ENCODE data around the gene PPARG.

Gene PPARG

DNA sequence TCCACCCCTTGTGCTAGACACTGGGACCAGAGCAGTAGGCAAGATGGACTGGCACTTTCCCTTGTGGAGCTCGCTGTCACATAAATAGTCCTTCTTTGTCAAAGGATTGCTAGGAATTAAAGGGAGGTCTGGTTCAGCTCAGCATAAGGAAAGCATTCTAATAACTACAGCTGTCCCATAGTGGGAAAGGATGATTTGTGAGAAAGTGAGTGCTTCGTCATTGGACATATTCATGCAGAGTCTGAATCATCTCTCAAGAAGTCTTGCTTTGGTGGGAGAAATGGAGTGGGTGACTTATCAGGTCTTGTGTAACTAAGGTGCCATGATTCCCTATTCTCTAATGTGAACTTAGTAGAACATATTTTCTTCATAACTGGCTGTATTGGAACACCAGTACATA is 14.7 kb downstream of the PPARG start:
- no peaks in the 10 kb centered on the region for H3K27me3 ChIP-seq (ENCODE audit: control insufficient read depth, low read length)
- H3K4me1 ChIP-seq (ENCODE audit: control insufficient read depth, low read length) = peaks cover 23% of the 10 kb centered on the region
- H3K4me2 ChIP-seq (ENCODE audit: low read length) = peak overlapping the region; percentile 42
- peak overlapping the region; percentile 44 for H3K4me3 ChIP-seq (ENCODE audit: low read length)
- no peaks in the 10 kb centered on the region for H3F3A ChIP-seq (ENCODE audit: control insufficient read depth, insufficient read depth)
- TF ChIP-seq, protein P1, sequence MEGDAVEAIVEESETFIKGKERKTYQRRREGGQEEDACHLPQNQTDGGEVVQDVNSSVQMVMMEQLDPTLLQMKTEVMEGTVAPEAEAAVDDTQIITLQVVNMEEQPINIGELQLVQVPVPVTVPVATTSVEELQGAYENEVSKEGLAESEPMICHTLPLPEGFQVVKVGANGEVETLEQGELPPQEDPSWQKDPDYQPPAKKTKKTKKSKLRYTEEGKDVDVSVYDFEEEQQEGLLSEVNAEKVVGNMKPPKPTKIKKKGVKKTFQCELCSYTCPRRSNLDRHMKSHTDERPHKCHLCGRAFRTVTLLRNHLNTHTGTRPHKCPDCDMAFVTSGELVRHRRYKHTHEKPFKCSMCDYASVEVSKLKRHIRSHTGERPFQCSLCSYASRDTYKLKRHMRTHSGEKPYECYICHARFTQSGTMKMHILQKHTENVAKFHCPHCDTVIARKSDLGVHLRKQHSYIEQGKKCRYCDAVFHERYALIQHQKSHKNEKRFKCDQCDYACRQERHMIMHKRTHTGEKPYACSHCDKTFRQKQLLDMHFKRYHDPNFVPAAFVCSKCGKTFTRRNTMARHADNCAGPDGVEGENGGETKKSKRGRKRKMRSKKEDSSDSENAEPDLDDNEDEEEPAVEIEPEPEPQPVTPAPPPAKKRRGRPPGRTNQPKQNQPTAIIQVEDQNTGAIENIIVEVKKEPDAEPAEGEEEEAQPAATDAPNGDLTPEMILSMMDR (IDR thresholded peaks at IDR 0.05; ENCODE audit: low read depth, low read length, poor library complexity, severe bottlenecking) = no peak
- TF ChIP-seq EZH2phosphoT487 (IDR thresholded peaks at IDR 0.05; ENCODE audit: borderline replicate concordance, low read length) = no peak
- no peaks in the 10 kb centered on the region for H3K79me2 ChIP-seq (ENCODE audit: control insufficient read depth, low read length)
- H3K9me2 ChIP-seq (replicated peaks; ENCODE audit: control insufficient read depth, low read length) = no peaks in the 10 kb centered on the region
- no peaks in the 10 kb centered on the region for H3K9me3 ChIP-seq (ENCODE audit: control insufficient read depth, insufficient read depth, low read length)
- no peaks in the 10 kb centered on the region for H4K20me1 ChIP-seq (ENCODE audit: control insufficient read depth, insufficient read depth, low read depth, low read length)
- H3K36me3 ChIP-seq (ENCODE audit: control insufficient read depth, low read length) = no peaks in the 10 kb centered on the region
- H3K27ac ChIP-seq (ENCODE audit: low read depth, low read length) = peak overlapping the region; percentile 33

DNA sequence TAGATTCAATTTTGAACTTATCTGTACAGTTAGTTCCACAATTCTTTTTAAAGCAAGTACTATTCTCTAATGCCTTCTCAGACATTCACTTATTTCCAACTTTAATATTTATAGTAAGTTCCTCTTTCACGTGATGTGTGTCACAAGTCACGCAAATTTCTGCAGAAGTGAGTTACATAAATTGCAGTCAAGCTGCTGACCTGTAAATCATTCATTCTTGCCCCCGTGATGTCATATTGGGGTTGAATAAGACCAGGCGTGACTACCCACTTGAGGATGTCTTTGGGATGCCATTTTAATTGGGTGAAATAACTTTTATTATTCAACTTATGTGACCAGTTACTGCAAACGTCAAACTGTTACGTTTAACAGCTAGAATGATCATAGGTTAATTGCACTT is 15.1 kb downstream of the PPARG start:
- Histone ChIP-seq H3K36me3 (ENCODE audit: control insufficient read depth, low read length) (no peaks in the 10 kb centered on the region), H3K27me3 (ENCODE audit: control insufficient read depth, low read length) (no peaks in the 10 kb centered on the region), H3K9me3 (ENCODE audit: control insufficient read depth, insufficient read depth, low read length) (no peaks in the 10 kb centered on the region), H3K9me2 (replicated peaks; ENCODE audit: control insufficient read depth, low read length) (no peaks in the 10 kb centered on the region), H3K4me3 (ENCODE audit: low read length) (peak overlapping the region; percentile 44), H3K79me2 (ENCODE audit: control insufficient read depth, low read length) (no peaks in the 10 kb centered on the region), H4K20me1 (ENCODE audit: control insufficient read depth, insufficient read depth, low read depth, low read length) (no peaks in the 10 kb centered on the region), H3F3A (ENCODE audit: control insufficient read depth, insufficient read depth) (no peaks in the 10 kb centered on the region), H3K27ac (ENCODE audit: low read depth, low read length) (peak overlapping the region; percentile 33), H3K4me1 (ENCODE audit: control insufficient read depth, low read length) (peaks cover 23% of the 10 kb centered on the region), H3K4me2 (ENCODE audit: low read length) (peak overlapping the region; percentile 42)
- TF ChIP-seq, protein P1 (IDR thresholded peaks at IDR 0.05; ENCODE audit: low read depth, low read length, poor library complexity, severe bottlenecking) = no peak

DNA sequence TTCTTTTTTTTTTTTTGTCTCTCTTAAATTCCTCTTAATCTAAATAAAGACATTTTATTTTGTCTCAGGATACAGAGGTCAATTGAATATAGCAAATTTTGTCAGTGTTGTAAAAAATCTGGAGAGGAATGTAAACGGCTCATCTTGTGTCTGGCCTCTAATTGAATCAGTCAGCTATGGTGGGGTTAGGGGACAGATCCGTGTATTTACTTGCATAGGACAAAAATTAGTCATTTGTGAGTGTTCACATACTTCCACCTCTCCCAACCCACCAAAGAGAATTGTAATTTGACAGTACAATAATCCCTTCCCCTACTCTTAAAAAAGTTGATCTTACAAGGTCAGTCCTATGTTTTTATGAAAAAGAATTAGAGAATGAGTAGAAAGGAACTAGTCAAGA is 18.3 kb downstream of the PPARG start:
- TF ChIP-seq, protein P1 (IDR thresholded peaks at IDR 0.05; ENCODE audit: low read depth, low read length, poor library complexity, severe bottlenecking) = no peak
- no peak for TF ChIP-seq EZH2phosphoT487 (IDR thresholded peaks at IDR 0.05; ENCODE audit: borderline replicate concordance, low read length)
- H3K9me3 ChIP-seq (ENCODE audit: control insufficient read depth, insufficient read depth, low read length) = no peaks in the 10 kb centered on the region
- no peaks in the 10 kb centered on the region for H4K20me1 ChIP-seq (ENCODE audit: control insufficient read depth, insufficient read depth, low read depth, low read length)
- H3F3A ChIP-seq (ENCODE audit: control insufficient read depth, insufficient read depth) = no peaks in the 10 kb centered on the region
- no peak overlapping the region for H3K4me2 ChIP-seq (ENCODE audit: low read length)
- peaks cover 15% of the 10 kb centered on the region for H3K4me1 ChIP-seq (ENCODE audit: control insufficient read depth, low read length)
- peaks cover 4% of the 10 kb centered on the region; the same call in 1 of the 2 replicates for H3K27me3 ChIP-seq (ENCODE audit: control insufficient read depth, low read length)
- no peaks in the 10 kb centered on the region for H3K79me2 ChIP-seq (ENCODE audit: control insufficient read depth, low read length)
- H3K36me3 ChIP-seq (ENCODE audit: control insufficient read depth, low read length) = no peaks in the 10 kb centered on the region
- H3K9me2 ChIP-seq (replicated peaks; ENCODE audit: control insufficient read depth, low read length) = no peaks in the 10 kb centered on the region
- no peak overlapping the region for H3K27ac ChIP-seq (ENCODE audit: low read depth, low read length)
- no peak overlapping the region for H3K4me3 ChIP-seq (ENCODE audit: low read length)

DNA sequence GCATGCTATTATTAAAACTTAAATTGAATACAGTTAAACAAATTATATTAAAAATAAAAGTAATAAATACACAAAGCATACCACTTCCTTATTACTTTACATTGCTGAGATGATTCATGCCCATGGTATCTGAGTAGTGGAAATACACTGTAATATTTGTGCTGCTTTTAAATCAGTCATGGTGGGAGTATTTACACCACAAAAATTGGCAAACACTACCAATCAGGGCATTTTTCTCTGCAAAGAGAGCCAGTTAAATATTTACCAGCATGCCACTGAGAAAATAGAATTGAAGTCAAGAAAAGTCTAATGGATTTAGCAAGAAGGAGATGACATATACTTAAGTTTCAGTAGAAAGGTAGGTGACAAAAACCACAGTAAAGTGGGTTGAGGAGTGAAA is 19.6 kb downstream of the PPARG start:
- no peaks in the 10 kb centered on the region for H3K36me3 ChIP-seq (ENCODE audit: control insufficient read depth, low read length)
- H3K9me2 ChIP-seq (replicated peaks; ENCODE audit: control insufficient read depth, low read length) = no peaks in the 10 kb centered on the region
- no peaks in the 10 kb centered on the region for H3K79me2 ChIP-seq (ENCODE audit: control insufficient read depth, low read length)
- H3K4me2 ChIP-seq (ENCODE audit: low read length) = no peak overlapping the region
- no peak overlapping the region for H3K4me3 ChIP-seq (ENCODE audit: low read length)
- no peaks in the 10 kb centered on the region for H3F3A ChIP-seq (ENCODE audit: control insufficient read depth, insufficient read depth)
- no peaks in the 10 kb centered on the region for H4K20me1 ChIP-seq (ENCODE audit: control insufficient read depth, insufficient read depth, low read depth, low read length)
- peaks cover 4% of the 10 kb centered on the region; the same call in 1 of the 2 replicates for H3K27me3 ChIP-seq (ENCODE audit: control insufficient read depth, low read length)
- TF ChIP-seq EZH2phosphoT487 (IDR thresholded peaks at IDR 0.05; ENCODE audit: borderline replicate concordance, low read length) = no peak
- H3K4me1 ChIP-seq (ENCODE audit: control insufficient read depth, low read length) = peaks cover 9% of the 10 kb centered on the region
- no peaks in the 10 kb centered on the region for H3K9me3 ChIP-seq (ENCODE audit: control insufficient read depth, insufficient read depth, low read length)
- H3K27ac ChIP-seq (ENCODE audit: low read depth, low read length) = no peak overlapping the region

Data from DOHH2 (cell line).